Suprapubic skin (tissue), 4 donors: ENCODE measurements around the gene CGNL1. TPM values are rescaled to one million over a fixed set of nuclear protein-coding genes. Genes with fewer than 3 reads are reported as not detected.

Experiments used
- DNase-seq, 2 donors: peaks; one replicate each; pipeline ENCODE4 v3.0.0-alpha.2; 2019; ENCODE audit warnings: low spot score in 2 of 2
- H3K27ac ChIP-seq: fragments of 200-600 bp; sonication (generic); one replicate; pipeline ENCODE4 v1.5.1; 2019
- H3K27me3 ChIP-seq: fragments of 200-600 bp; sonication (generic); one replicate; pipeline ENCODE4 v1.5.1; 2019
- H3K36me3 ChIP-seq: fragments of 200-600 bp; sonication (generic); one replicate; pipeline ENCODE4 v1.5.1; 2019
- H3K4me1 ChIP-seq: fragments of 200-600 bp; sonication (generic); one replicate; pipeline ENCODE4 v1.5.1; 2019
- H3K4me3 ChIP-seq: fragments of 200-600 bp; sonication (generic); one replicate; pipeline ENCODE4 v1.5.1; 2019; ENCODE audit warnings: mild to moderate bottlenecking
- H3K9me3 ChIP-seq: fragments of 200-600 bp; sonication (generic); one replicate; pipeline ENCODE4 v1.5.1; 2019
- CTCF ChIP-seq, 2 donors: fragments of 200-600 bp in 1 of 2; fragments of 450-650 bp in 1 of 2; sonication (generic) in 1 of 2; IDR thresholded peaks; one replicate each; pipeline ENCODE4 v1.5.1; 2016 to 2019; ENCODE audit warnings: antibody characterized with exemption in 2 of 2, mild to moderate bottlenecking in 1 of 2, moderate library complexity in 1 of 2
- EP300 ChIP-seq: sonication (generic); formaldehyde crosslinking; IDR thresholded peaks from one replicate; pipeline ENCODE4 v1.6.1; 2017; ENCODE audit warnings: antibody characterized with exemption
- POLR2A ChIP-seq, 2 donors: fragments of 450-650 bp; IDR thresholded peaks; one replicate each; pipeline ENCODE4 v1.6.1; 2017; ENCODE audit warnings: antibody characterized with exemption in 2 of 2, mild to moderate bottlenecking in 2 of 2, moderate library complexity in 2 of 2
- POLR2AphosphoS5 ChIP-seq, 3 donors: sonication (generic); formaldehyde crosslinking; IDR thresholded peaks; one replicate each; pipeline ENCODE4 v1.6.1; 2017; ENCODE audit warnings: antibody characterized with exemption in 3 of 3
- WGBS: methylation state at CpG from one replicate; pipeline ENCODE4 v1.1.5; 2018; 5-methylcytosine and 5-hydroxymethylcytosine counted together
- total RNA-seq, 4 donors: library from RNA; depleted of rRNA; stranded (reverse); fragments of >200 nt; gene quantifications; one replicate each; pipeline ENCODE4 v1.1.0, GENCODE V29; 2016

CGNL1 gene
- total RNA-seq, 4 donors from 2014 or later: 7.1 to 27.0 (median 14.2) TPM

GRCh38 chr15:57460208-57460816 lies 84.0 kb downstream of the CGNL1 start:
- no peaks in the 10 kb centered on the region for H3K36me3 ChIP-seq
- WGBS: 93% methylated on average over 3 of the region's 3 CpGs
- H3K9me3 ChIP-seq: no peaks in the 10 kb centered on the region
- TF ChIP-seq CTCF (IDR thresholded peaks at IDR 0.05) (no peak), POLR2AphosphoS5 (IDR thresholded peaks at IDR 0.05) (no peak), EP300 (no peak), POLR2A (IDR thresholded peaks at IDR 0.05) (no peak)
- H3K4me1 ChIP-seq: peaks cover 15% of the 10 kb centered on the region
- H3K27me3 ChIP-seq: no peaks in the 10 kb centered on the region
- H3K4me3 ChIP-seq: no peak overlapping the region
- H3K27ac ChIP-seq: no peak overlapping the region
- DNase-seq: no peak

GRCh38 chr15:57461541-57461940 lies 85.2 kb downstream of the CGNL1 start:
- WGBS: 81% methylated on average over 5 of the region's 5 CpGs
- H3K27me3 ChIP-seq: no peaks in the 10 kb centered on the region

DNA sequence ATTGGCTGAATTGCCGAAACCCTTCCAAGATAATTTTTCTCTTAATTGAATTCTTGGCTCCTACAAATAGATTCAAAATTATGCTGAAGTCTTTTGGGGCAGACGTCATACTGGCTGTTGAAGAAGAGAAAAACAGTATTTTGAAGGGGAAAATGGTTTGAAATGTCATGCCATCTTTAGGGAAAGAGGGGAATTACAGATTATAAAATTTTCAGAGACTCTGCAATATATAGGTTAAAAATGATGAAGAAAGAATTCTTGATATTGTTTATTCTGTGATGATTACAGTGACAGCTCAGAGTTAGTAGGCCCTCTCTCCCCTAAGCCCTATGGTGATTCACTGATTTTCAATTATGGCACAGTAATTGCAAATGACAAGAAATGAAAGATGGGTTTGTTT lies 86.1 kb downstream of the CGNL1 start:
- H3K4me1 ChIP-seq: peaks cover 15% of the 10 kb centered on the region
- TF ChIP-seq POLR2A (IDR thresholded peaks at IDR 0.05) (no peak), CTCF (IDR thresholded peaks at IDR 0.05) (no peak), EP300 (no peak), POLR2AphosphoS5 (IDR thresholded peaks at IDR 0.05) (no peak)
- H3K27ac ChIP-seq: no peak overlapping the region
- no peak for DNase-seq
- WGBS: 29% methylated on average over 2 of the region's 2 CpGs
- H3K9me3 ChIP-seq: no peaks in the 10 kb centered on the region
- H3K27me3 ChIP-seq: no peaks in the 10 kb centered on the region
- no peaks in the 10 kb centered on the region for H3K36me3 ChIP-seq
- H3K4me3 ChIP-seq: no peak overlapping the region

More at GRCh38 chr15:57461541-57461940, 85.2 kb downstream of the CGNL1 start:
- no peak for DNase-seq
- H3K4me1 ChIP-seq: peaks cover 15% of the 10 kb centered on the region
- no peak overlapping the region for H3K27ac ChIP-seq
- TF ChIP-seq POLR2A (IDR thresholded peaks at IDR 0.05) (no peak), POLR2AphosphoS5 (IDR thresholded peaks at IDR 0.05) (no peak), CTCF (IDR thresholded peaks at IDR 0.05) (no peak), EP300 (no peak)
- no peak overlapping the region for H3K4me3 ChIP-seq
- no peaks in the 10 kb centered on the region for H3K36me3 ChIP-seq
- no peaks in the 10 kb centered on the region for H3K9me3 ChIP-seq

GRCh38 chr15:57463360-57463759 lies 87.1 kb downstream of the CGNL1 start:
- no peaks in the 10 kb centered on the region for H3K36me3 ChIP-seq
- H3K4me1 ChIP-seq: peaks cover 15% of the 10 kb centered on the region
- 77% methylated on average over 7 of the region's 7 CpGs for WGBS
- no peak overlapping the region for H3K4me3 ChIP-seq
- TF ChIP-seq CTCF (IDR thresholded peaks at IDR 0.05) (no peak), EP300 (no peak), POLR2A (IDR thresholded peaks at IDR 0.05) (no peak), POLR2AphosphoS5 (IDR thresholded peaks at IDR 0.05) (no peak)
- H3K27ac ChIP-seq: no peak overlapping the region
- DNase-seq: no peak
- no peaks in the 10 kb centered on the region for H3K9me3 ChIP-seq
- H3K27me3 ChIP-seq: no peaks in the 10 kb centered on the region

GRCh38 chr15:57464480-57464879 lies 88.2 kb downstream of the CGNL1 start:
- TF ChIP-seq EP300: no peak
- no peak for TF ChIP-seq CTCF (IDR thresholded peaks at IDR 0.05)
- TF ChIP-seq POLR2AphosphoS5 (IDR thresholded peaks at IDR 0.05): no peak
- no peak overlapping the region for H3K27ac ChIP-seq
- no peaks in the 10 kb centered on the region for H3K27me3 ChIP-seq
- H3K4me3 ChIP-seq: no peak overlapping the region
- 95% methylated on average over 3 of the region's 3 CpGs for WGBS
- H3K9me3 ChIP-seq: no peaks in the 10 kb centered on the region
- H3K36me3 ChIP-seq: no peaks in the 10 kb centered on the region
- peaks cover 15% of the 10 kb centered on the region for H3K4me1 ChIP-seq
- DNase-seq: no peak
